ENCODE results near the gene CDC42EP2.

Gene CDC42EP2

GRCh38 chr11:65340226-65340625 is 25.6 kb downstream of the CDC42EP2 start:
- peaks cover 8% of the 10 kb centered on the region; the same call in 1 of the 2 replicates for H4K20me1 ChIP-seq (ENCODE audit: control insufficient read depth, insufficient read depth, low read depth, low read length)
- peaks cover 80% of the 10 kb centered on the region for H3K36me3 ChIP-seq (ENCODE audit: control insufficient read depth, low read length)
- H3K9me3 ChIP-seq (ENCODE audit: control insufficient read depth, insufficient read depth, low read length): no peaks in the 10 kb centered on the region
- no peak overlapping the region for H3K27ac ChIP-seq (ENCODE audit: low read depth, low read length)
- H3K9me2 ChIP-seq (replicated peaks; ENCODE audit: control insufficient read depth, low read length): no peaks in the 10 kb centered on the region
- peaks cover 4% of the 10 kb centered on the region for H3K4me1 ChIP-seq (ENCODE audit: control insufficient read depth, low read length)
- H3K27me3 ChIP-seq (ENCODE audit: control insufficient read depth, low read length): no peaks in the 10 kb centered on the region
- peaks cover 52% of the 10 kb centered on the region for H3K79me2 ChIP-seq (ENCODE audit: control insufficient read depth, low read length)
- no peak overlapping the region for H3K4me3 ChIP-seq (ENCODE audit: low read length)
- no peak overlapping the region for H3K4me2 ChIP-seq (ENCODE audit: low read length)
- TF ChIP-seq CTCF (IDR thresholded peaks at IDR 0.05; ENCODE audit: low read depth, low read length, poor library complexity, severe bottlenecking) (no peak), EZH2phosphoT487 (IDR thresholded peaks at IDR 0.05; ENCODE audit: borderline replicate concordance, low read length) (no peak)
- no peaks in the 10 kb centered on the region for H3F3A ChIP-seq (ENCODE audit: control insufficient read depth, insufficient read depth)

- H3K79me2 ChIP-seq (ENCODE audit: control insufficient read depth, low read length): peaks cover 36% of the 10 kb centered on the region
- H3K4me3 ChIP-seq (ENCODE audit: low read length): no peak overlapping the region
- H3K9me2 ChIP-seq (replicated peaks; ENCODE audit: control insufficient read depth, low read length): no peaks in the 10 kb centered on the region
- H3K4me2 ChIP-seq (ENCODE audit: low read length): no peak overlapping the region
- no peaks in the 10 kb centered on the region for H4K20me1 ChIP-seq (ENCODE audit: control insufficient read depth, insufficient read depth, low read depth, low read length)
- H3K9me3 ChIP-seq (ENCODE audit: control insufficient read depth, insufficient read depth, low read length): no peaks in the 10 kb centered on the region
- no peaks in the 10 kb centered on the region for H3K4me1 ChIP-seq (ENCODE audit: control insufficient read depth, low read length)
- TF ChIP-seq EZH2phosphoT487 (IDR thresholded peaks at IDR 0.05; ENCODE audit: borderline replicate concordance, low read length) (no peak), CTCF (IDR thresholded peaks at IDR 0.05; ENCODE audit: low read depth, low read length, poor library complexity, severe bottlenecking) (no peak)
- H3F3A ChIP-seq (ENCODE audit: control insufficient read depth, insufficient read depth): no peaks in the 10 kb centered on the region
- no peaks in the 10 kb centered on the region for H3K27me3 ChIP-seq (ENCODE audit: control insufficient read depth, low read length)
- H3K36me3 ChIP-seq (ENCODE audit: control insufficient read depth, low read length): peaks cover 83% of the 10 kb centered on the region
- no peak overlapping the region for H3K27ac ChIP-seq (ENCODE audit: low read depth, low read length)
Measured at GRCh38 chr11:65341856-65342255, 27.2 kb downstream of the CDC42EP2 start.

- H3K9me3 ChIP-seq (ENCODE audit: control insufficient read depth, insufficient read depth, low read length): no peaks in the 10 kb centered on the region
- H3K4me2 ChIP-seq (ENCODE audit: low read length): no peak overlapping the region
- H3K36me3 ChIP-seq (ENCODE audit: control insufficient read depth, low read length): peaks cover 53% of the 10 kb centered on the region
- H3F3A ChIP-seq (ENCODE audit: control insufficient read depth, insufficient read depth): peaks cover 19% of the 10 kb centered on the region
- H3K79me2 ChIP-seq (ENCODE audit: control insufficient read depth, low read length): no peaks in the 10 kb centered on the region
- no peak for TF ChIP-seq CTCF (IDR thresholded peaks at IDR 0.05; ENCODE audit: low read depth, low read length, poor library complexity, severe bottlenecking)
- no peaks in the 10 kb centered on the region for H3K27me3 ChIP-seq (ENCODE audit: control insufficient read depth, low read length)
- no peak overlapping the region for H3K27ac ChIP-seq (ENCODE audit: low read depth, low read length)
- H3K4me3 ChIP-seq (ENCODE audit: low read length): no peak overlapping the region
- peaks cover 15% of the 10 kb centered on the region for H3K4me1 ChIP-seq (ENCODE audit: control insufficient read depth, low read length)
- H4K20me1 ChIP-seq (ENCODE audit: control insufficient read depth, insufficient read depth, low read depth, low read length): peaks cover 3% of the 10 kb centered on the region; the same call in 1 of the 2 replicates
- H3K9me2 ChIP-seq (replicated peaks; ENCODE audit: control insufficient read depth, low read length): no peaks in the 10 kb centered on the region
Measured at GRCh38 chr11:65351511-65351910, 36.8 kb downstream of the CDC42EP2 start.

GRCh38 chr11:65352783-65353182 is 38.1 kb downstream of the CDC42EP2 start:
- H3K36me3 ChIP-seq (ENCODE audit: control insufficient read depth, low read length): peaks cover 50% of the 10 kb centered on the region
- H4K20me1 ChIP-seq (ENCODE audit: control insufficient read depth, insufficient read depth, low read depth, low read length): peaks cover 3% of the 10 kb centered on the region; the same call in 1 of the 2 replicates
- TF ChIP-seq EZH2phosphoT487 (IDR thresholded peaks at IDR 0.05; ENCODE audit: borderline replicate concordance, low read length) (no peak), CTCF (IDR thresholded peaks at IDR 0.05; ENCODE audit: low read depth, low read length, poor library complexity, severe bottlenecking) (peak; percentile 47)
- no peak overlapping the region for H3K4me2 ChIP-seq (ENCODE audit: low read length)
- H3K79me2 ChIP-seq (ENCODE audit: control insufficient read depth, low read length): no peaks in the 10 kb centered on the region
- no peaks in the 10 kb centered on the region for H3K9me3 ChIP-seq (ENCODE audit: control insufficient read depth, insufficient read depth, low read length)
- H3K9me2 ChIP-seq (replicated peaks; ENCODE audit: control insufficient read depth, low read length): no peaks in the 10 kb centered on the region
- H3K4me3 ChIP-seq (ENCODE audit: low read length): no peak overlapping the region
- peaks cover 15% of the 10 kb centered on the region for H3K4me1 ChIP-seq (ENCODE audit: control insufficient read depth, low read length)
- peaks cover 19% of the 10 kb centered on the region for H3F3A ChIP-seq (ENCODE audit: control insufficient read depth, insufficient read depth)
- no peak overlapping the region for H3K27ac ChIP-seq (ENCODE audit: low read depth, low read length)
- H3K27me3 ChIP-seq (ENCODE audit: control insufficient read depth, low read length): no peaks in the 10 kb centered on the region

All from DOHH2 (cell line).